ENCODE results near the gene MTR.
A peak's percentile ranks its signal among the peaks of the same experiment; 100 is the strongest.
"Not testable (repeated sequence)": the region's sequence is repeated elsewhere in the genome, so short reads cannot be mapped to it uniquely, and the experiment has no call there.

The MTR gene

DNA sequence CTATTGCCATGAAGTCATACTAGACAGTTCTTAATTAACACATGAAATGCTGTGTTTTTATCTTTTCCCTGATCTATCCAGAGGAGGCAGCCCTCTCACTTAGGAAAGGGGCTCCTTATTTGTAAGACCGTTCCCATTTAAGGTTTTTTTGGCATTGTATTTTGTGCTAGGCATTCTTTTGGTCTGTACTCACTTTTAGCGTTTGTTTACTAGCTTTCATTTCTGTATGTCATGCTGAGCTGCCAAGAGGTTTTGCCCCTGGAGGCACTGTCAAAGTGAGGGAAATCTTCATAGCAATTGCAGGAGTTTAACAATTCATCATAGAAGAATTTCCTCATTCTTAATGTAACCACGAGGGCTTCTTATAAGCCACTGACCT lies 59.5 kb downstream of the MTR start:
- intact Hi-C loops (cut with DNase I) = no loop called here
- no peak for DNase-seq

GRCh38 chr1:236856649-236857048 lies 61.6 kb downstream of the MTR start:
- DNase-seq; intact Hi-C loops (cut with DNase I): not testable (repeated sequence)

- intact Hi-C loops (cut with DNase I) = no loop called here
- DNase-seq = peak in 23 of 42 donors; percentile 3 to 67 (median 25)
Observed at GRCh38 chr1:236858165-236858564, 63.1 kb downstream of the MTR start.

- DNase-seq = no peak
- intact Hi-C loops (cut with DNase I) = no loop called here
Observed at GRCh38 chr1:236860101-236860500, 65.0 kb downstream of the MTR start.

DNA sequence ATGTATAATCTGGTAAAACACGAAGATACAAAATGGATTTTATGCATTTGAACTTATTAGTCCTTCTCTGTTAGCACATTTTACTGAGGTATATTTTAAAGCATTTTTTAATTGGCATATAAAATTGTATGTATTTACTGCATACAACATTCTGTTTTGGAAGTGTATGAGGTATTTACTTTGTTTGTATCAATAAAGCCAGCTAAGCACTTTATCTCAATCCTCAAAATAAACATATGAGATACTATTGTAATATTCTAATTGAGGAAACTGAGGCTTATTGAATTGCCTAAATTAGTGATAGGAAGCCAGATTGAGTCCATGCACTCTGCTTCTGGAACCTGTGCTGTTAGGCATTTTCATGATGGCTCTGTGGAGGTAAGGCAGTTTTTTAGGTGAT lies 65.6 kb downstream of the MTR start:
- no peak for DNase-seq
- intact Hi-C loops (cut with DNase I) = no loop called here

DNA sequence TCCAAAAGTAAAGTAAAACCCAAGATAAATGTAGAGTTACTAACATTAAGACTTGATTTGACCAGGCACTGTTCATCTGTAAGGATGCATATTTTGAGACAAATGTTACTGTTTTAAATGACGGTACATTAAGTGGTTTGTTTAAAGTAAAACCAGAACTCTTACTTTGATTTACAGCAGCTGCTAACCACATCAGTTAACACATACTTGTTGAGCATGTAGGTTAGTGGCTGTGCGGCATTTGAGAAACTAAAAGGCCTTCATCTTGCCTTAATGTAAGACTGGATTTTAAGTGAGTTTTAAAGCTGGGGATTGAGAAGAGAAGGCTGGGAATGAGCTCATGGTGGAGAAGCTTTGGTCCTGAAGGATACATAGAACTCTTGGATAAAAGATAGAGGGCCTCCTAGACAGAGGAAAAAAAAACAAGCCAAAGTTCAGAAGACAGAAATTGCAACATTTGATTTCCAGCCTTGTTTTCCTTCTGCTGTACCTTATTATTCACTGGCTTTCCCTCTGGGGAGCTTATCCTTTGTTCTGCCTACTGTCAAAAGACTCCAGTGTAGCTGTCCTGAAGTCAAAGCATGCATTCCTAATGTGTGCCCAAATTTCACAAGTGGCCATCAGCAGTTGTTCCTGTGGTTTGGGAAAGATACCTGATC lies 66.6 kb downstream of the MTR start:
- intact Hi-C loops (cut with DNase I) = no loop called here
- no peak for DNase-seq

- DNase-seq = no peak
- intact Hi-C loops (cut with DNase I) = no loop called here
Observed at GRCh38 chr1:236862219-236862591, 67.1 kb downstream of the MTR start.

GRCh38 chr1:236862615-236863211 lies 67.6 kb downstream of the MTR start:
- intact Hi-C loops (cut with DNase I) = no loop called here
- DNase-seq = peak in 1 of 42 donors; percentile 57

GRCh38 chr1:236864211-236864610 lies 69.1 kb downstream of the MTR start:
- intact Hi-C loops (cut with DNase I) = no loop called here
- DNase-seq = no peak

DNA sequence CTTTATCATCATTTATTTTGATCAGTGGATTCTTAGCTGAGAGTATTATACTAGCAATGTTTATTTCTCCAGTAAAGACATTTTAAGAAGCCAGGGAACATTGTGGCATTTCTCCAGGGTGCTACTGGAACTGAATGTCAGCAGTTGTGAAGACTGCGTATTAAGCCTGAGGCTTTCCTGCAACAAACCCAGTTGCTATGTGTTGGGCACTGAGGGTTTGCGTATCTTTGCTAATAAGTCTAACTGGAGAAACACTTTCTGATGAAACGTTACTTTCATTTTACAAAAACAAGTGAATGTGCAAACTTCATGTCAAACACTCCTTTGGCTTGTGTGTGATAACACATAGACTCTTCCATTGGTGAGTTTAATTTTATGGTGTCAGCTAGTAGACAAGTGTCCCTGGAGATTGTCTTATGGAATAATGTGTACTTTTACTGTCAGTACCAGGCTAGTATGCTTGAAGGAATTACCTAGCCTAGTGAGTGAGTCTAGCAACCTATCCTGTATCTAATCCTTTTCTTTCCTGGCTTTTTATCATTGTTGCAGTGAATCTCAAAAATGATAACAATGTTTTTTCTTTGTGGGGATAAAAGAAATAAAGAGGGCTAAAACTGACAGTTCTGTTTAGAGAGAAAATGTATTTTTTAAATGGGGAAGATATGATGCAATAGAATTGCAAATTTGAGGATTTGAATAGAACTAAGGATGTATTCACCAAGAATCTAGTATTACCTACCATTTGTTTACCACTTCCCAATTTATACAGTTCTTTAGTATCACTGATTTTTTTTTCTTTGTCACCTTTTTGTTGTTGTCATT lies 70.1 kb downstream of the MTR start:
- intact Hi-C loops (cut with DNase I) = no loop called here
- no peak for DNase-seq

GRCh38 chr1:236865818-236866155 lies 70.7 kb downstream of the MTR start:
- intact Hi-C loops (cut with DNase I) = no loop called here
- DNase-seq = no peak

GRCh38 chr1:236868625-236869467 lies 73.8 kb downstream of the MTR start:
- peak in 1 of 42 donors; percentile 48 for DNase-seq
- intact Hi-C loops (cut with DNase I) = no loop called here

GRCh38 chr1:236869911-236870310 lies 74.8 kb downstream of the MTR start:
- intact Hi-C loops (cut with DNase I) = no loop called here
- no peak for DNase-seq

DNA sequence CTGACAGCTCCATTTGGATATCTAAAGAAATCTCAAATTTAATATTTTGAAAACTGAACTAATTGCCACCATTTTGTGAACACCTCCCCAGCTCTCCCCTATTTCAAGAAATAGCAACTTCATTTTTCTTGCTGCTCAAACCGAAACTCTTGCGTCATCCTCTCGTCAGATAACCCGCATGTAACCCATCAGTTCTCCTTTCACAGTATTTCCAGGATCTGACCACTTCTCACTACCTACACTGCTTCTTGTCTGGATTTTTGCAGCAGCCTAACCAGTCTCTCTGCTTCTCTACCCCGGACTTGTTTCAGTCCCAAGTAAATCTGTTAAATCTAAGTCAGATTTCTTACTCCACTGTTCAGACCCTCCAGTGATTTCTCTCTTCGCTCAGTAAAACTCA lies 75.6 kb downstream of the MTR start:
- intact Hi-C loops (cut with DNase I) = no loop called here

DNA sequence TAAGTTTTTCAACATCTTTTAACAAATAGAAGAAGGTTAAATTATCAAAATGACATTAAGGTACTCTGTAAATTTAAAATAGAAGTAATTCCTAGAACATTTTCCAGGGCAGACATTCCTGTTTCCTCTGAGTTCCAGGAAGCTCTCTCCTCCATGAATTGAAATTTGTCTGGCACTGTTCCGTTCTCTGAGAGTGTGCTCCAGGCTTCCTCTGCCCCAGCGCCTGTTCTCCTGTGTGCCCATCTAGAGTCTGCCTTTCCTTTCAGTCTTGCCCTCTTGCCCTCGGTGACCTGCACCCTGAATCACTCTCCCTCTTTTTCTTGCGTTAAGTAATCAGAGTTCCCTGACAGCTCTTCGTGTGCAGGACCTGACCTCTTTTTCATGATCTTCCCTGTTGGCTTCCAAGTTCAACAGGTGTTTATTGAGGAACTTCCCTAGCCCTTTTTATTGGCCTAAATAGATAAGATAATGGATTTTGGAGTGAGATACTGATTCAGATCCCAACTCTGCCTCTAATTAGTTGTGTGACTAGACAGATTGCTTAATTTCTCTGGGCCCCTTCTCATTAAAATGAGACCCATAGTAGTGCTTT lies 77.1 kb downstream of the MTR start:
- intact Hi-C loops (cut with DNase I) = no loop called here
- DNase-seq = no peak

More for the DNA sequence above, 75.6 kb downstream of the MTR start:
- peak in 5 of 42 donors; percentile 16 to 34 (median 25) for DNase-seq

- intact Hi-C loops (cut with DNase I) = no loop called here
- no peak for DNase-seq
Observed at GRCh38 chr1:236875975-236876374, 80.9 kb downstream of the MTR start.

GRCh38 chr1:236877661-236878060 lies 82.6 kb downstream of the MTR start:
- intact Hi-C loops (cut with DNase I) = no loop called here
- no peak for DNase-seq

DNA sequence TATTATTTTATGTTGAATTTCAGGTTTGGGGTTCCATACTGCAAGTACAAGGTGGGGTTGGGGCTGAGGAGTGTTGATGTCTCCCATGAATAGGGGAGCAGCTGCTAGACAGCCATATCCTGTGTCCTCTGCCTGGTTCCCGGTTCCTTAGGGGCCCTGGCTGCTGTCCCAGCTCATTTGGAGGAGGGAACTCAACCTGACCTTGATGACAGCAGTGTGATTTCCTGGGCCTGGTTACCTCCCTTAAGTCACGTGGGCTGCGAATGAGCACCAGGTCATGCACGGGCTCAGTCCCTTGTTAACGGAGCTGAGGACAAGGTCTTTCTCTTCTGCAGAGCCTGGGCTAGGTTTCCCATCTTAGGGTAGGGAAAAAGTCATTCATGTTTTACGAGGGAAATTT lies 85.1 kb downstream of the MTR start:
- intact Hi-C loops (cut with DNase I) = no loop called here
- no peak for DNase-seq

- intact Hi-C loops (cut with DNase I) = no loop called here
- DNase-seq = no peak
Observed at GRCh38 chr1:236882678-236883077, 87.6 kb downstream of the MTR start.
